A172 (cell line): Measurements from ENCODE around the gene SERINC5. TPM values are rescaled to one million over a fixed set of nuclear protein-coding genes. Genes with fewer than 3 reads are reported as not detected.

Experiments
- DNase-seq: peaks from one replicate; pipeline ENCODE4 v3.0.0-alpha.2; 2015; ENCODE audit warnings: low spot score
- total RNA-seq: library from RNA; depleted of rRNA; stranded (reverse); fragments of >200 nt; shearing (Covaris generic); gene quantifications from 2 replicates; pipeline ENCODE4 v1.2.3, GENCODE V29; 2014; rRNA removed

SERINC5 gene
- total RNA-seq, 1 experiment from 2014 or later, result 9.2 TPM

DNA sequence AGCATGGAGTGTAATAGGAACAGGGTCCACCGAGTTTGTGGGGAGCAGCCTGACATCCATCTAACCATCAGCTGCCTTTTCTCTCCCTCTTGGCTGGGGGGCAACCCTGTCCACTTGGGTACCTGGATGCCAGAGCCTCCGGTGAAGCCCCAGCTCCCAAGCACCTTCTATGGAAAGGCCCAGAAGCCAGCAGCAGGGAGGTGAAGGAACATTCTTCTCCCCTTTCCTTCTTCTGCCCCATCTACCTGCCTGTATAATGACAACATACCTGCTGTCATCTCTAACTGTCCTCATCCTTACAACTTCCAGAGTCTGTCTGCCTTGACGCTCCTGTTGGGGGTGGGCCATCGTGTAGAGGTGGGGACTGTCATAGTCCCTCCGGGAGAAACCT is 187.6 kb downstream of the SERINC5 start:
- DNase-seq, result no peak

- DNase-seq, result no peak
These were observed 188.2 kb downstream of the SERINC5 start for GRCh38 chr5:80067531-80068245.

GRCh38 chr5:80067016-80067415 is 188.8 kb downstream of the SERINC5 start:
- DNase-seq, result no peak

DNA sequence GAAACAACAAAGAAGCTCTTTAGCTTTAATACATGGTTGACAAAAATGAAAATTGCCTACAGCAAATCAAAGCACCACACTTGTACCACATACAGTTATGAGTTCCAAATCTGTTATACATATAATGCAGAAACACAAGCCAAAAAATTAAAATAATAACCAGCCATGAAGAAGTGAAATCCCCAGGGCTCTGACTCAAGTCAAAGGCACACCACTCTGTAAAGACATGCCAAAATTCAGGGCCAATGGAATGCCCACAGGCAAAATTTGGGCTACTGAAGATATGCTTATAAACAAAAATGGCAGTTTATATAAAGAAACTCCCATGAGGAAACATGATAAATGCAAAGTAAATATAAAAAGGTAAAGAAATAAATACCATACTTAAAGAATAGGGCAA is 191.7 kb downstream of the SERINC5 start:
- no peak for DNase-seq

Other genes with a start within 250 kb of the SERINC5 start
- 0.05 and 1.2 TPM in 2 replicates for gene THBS4, start 220.7 kb downstream of the SERINC5 start, total RNA-seq
- not detected in 2 replicates for gene SPZ1, start 64.0 kb upstream of the SERINC5 start, total RNA-seq
- 21.4 and 31.6 TPM in 2 replicates for gene ZFYVE16, start 152.0 kb upstream of the SERINC5 start, total RNA-seq
- gene FAM151B, start 232.1 kb upstream of the SERINC5 start, total RNA-seq, result 0.98 and 1.9 TPM in 2 replicates